Daoy (cell line): ENCODE data around the gene MMP12. TPM values are rescaled to one million over a fixed set of nuclear protein-coding genes. Genes with fewer than 3 reads are reported as not detected.
A peak's percentile ranks its signal among the peaks of the same experiment; 100 is the strongest.
"Not testable (repeated sequence)": the region's sequence is repeated elsewhere in the genome, so short reads cannot be mapped to it uniquely, and the experiment has no call there.

Source experiments
- DNase-seq: peaks from one replicate; pipeline ENCODE4 v3.0.0-alpha.2; 2015; ENCODE audit warnings: low read depth
- total RNA-seq: library from RNA; depleted of rRNA; stranded (reverse); fragments of >200 nt; shearing (Covaris generic); gene quantifications from 2 replicates; pipeline ENCODE4 v1.2.3, GENCODE V29; 2014; rRNA removed

MMP12 gene
- total RNA-seq, result 0.24 and 1.3 TPM in 2 replicates

- DNase-seq, result no peak
Observed at GRCh38 chr11:102874852-102875251, at the start of gene MMP12. Gene MMP12 (minus strand): TSS chr11:102874982. CDS start chr11:102874937, 45 bp downstream.

DNA sequence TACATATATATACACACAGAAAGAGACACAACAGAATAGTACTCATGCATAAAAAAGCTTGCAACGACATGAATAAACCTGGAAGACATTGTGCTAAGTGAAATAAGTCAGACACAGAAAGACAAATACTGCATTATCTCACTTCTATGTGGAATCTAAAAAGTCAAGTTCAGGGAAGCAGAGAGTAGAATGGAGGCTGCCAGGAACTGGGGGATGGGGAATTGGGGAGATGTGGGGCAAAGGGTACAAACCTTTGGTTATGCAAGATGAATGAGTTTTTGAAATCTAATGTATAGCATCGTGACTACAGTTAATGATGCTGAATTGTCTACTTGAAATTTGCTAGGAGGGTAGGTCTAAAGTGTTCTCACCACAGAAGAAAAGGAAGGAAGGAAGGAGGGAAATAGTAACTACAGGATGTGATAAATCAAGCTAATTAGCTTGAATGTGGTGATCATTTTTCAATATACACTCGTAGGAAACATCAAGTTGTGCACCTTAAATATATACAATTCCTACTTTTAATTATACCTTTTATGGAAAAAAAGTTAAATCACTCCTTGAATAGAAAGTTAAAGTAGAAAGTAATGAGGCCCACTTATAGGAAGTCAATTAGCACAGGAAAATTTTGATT lies 46.9 kb upstream of the MMP12 start:
- DNase-seq, result no peak

GRCh38 chr11:102920118-102920684 lies 45.4 kb upstream of the MMP12 start:
- no peak for DNase-seq

DNA sequence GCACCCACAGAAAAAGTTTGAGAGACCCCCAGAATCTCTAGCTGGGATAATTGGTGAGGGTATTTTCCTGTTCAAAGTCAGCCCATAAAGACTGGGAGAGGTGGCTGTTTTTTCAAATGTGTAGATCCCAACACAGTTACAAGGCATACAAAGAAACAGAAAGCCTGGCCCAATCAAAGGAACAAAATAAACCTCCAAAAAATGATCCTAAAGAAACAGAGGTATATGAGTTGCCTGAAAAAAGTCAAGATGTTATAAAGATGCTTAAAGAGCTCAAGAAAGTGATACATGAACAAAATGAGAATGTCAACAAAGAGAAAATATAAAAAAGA lies 40.2 kb upstream of the MMP12 start:
- DNase-seq, result no peak

DNA sequence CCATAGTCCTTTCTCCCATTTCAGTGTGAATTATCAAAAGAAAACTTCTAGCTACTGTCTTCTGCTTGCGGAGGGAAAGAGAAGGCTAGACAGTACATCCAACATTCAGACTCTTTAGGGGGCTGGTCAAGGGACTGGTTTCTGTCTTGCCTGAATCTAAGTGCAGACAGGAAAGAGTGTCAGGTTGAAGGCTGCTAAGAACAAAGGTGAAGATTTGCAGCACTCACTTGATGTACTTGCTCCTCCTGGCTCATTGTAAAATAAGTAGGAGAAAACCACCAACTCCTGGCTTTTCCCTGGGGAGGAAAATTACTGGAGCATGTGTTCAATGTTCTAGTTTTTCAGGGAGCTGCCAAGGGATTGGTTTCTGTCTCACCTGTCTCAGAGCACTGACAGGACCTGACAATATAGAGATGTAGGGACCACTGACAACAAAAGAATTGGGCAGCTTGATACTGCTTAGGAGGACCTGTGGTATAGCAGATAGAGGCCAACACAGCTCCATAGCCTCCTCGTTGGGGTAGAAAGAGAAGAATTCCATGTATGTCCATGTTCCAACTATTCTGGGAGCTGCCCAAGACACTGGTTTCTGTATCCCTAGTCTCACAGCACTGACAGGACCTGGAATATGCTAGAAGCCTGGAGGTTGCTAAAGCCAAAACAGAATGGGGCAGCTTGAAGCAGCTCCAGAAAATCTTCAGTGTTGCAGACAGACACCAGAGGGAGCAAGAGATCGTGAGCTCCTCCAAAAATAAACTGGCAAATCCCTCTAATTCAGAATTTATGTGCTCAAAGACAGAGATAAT lies 39.7 kb upstream of the MMP12 start:
- DNase-seq, result peak; percentile 16

DNA sequence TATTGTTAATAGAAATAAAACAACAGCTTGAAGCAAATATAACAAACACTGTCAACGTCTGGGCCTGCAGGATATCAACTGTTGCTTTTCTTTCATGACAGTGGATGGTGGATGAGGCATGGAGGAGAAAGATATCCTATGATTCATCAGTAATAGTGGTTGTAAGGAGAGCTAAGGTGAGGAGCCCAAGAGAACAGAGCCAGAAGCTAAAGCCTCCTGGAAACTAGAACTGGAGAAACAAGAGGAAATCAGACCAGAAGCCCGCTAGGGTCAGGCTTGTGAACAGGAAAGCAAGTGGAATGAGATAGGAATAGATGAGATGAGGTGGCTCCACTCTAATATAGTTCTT lies 37.7 kb upstream of the MMP12 start:
- no peak for DNase-seq

DNA sequence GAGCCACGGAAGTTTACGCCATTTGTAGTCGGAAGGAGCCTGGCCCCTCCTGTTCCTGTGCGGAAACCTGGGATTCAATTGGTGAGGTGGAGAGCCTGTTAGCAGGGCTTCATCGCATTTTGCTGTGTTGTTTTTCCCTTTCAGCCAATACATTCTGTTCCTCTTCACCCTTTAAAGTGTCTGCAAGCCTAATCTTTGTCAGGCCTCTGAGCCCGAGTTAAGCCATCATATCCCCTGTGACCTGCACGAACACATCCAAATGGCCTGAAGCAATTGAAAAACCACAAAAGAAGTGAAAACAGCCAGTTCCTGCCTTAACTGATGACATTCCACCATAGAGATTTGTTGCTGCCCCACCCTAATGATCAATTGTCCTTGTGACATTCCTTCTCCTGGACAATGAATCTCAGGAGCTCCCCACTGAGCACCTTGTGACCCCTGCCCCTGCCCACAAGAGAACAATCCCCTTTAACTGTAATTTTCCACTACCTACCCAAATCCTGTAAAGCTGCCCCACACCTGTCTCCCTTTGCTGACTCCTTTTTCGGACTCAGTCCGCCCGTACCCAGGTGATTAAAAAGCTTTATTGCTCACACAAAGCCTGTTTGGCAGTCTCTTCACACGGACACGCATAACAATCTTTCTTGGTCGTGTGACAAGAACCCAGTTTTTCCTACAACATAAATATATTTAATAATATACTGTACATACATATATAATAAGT lies 37.1 kb upstream of the MMP12 start:
- DNase-seq, result no peak

- peak; percentile 10 for DNase-seq
Observed at GRCh38 chr11:102905848-102906247, 31.1 kb upstream of the MMP12 start.

GRCh38 chr11:102903895-102904294 lies 29.1 kb upstream of the MMP12 start:
- not testable (repeated sequence) for DNase-seq

- DNase-seq, result no peak
Observed at GRCh38 chr11:102900346-102900745, 25.6 kb upstream of the MMP12 start.

DNA sequence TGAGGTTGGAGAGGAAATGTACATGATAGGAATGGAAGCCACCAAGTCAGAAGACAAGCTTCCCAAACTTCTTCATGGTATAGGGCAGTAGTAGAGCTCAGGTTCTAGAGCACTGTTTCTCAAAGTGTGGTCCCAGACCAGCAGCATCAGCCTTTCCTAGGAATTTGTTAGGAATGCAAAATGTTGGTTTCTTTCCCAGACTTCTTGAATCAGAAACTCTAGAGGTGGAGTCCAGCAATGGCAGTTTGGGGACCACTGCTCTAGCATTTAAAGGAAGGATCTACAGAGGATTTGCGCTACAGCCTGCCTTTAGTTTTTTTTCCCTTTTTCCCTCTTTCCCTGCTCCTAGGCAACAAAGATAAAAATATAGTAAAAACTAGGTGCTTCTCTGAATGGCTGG lies 17.0 kb upstream of the MMP12 start:
- DNase-seq, result no peak

DNA sequence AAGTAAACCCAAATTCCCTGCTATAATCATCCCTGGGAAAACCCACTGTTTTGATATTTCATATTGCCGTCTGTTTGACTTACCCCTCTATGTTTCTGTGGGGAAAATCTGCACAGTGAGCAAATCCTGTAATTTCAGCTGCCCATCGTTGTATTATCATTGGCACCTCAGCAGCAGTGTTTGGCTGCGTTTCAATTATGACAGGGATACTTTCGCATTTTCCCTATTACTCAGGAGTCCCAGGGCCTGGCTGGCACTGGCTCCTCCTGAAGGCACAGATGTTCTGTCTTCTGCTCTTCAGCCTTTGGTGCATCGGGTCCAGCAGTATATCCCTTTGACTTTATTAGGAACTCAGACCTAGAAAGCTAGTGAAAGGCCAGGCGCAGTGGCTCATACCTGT lies 12.2 kb upstream of the MMP12 start:
- peak; percentile 72 for DNase-seq

- no peak for DNase-seq
Observed at GRCh38 chr11:102883141-102883540, 8.4 kb upstream of the MMP12 start.

- peak; percentile 4 for DNase-seq
Observed at GRCh38 chr11:102882389-102883024, 7.7 kb upstream of the MMP12 start.

DNA sequence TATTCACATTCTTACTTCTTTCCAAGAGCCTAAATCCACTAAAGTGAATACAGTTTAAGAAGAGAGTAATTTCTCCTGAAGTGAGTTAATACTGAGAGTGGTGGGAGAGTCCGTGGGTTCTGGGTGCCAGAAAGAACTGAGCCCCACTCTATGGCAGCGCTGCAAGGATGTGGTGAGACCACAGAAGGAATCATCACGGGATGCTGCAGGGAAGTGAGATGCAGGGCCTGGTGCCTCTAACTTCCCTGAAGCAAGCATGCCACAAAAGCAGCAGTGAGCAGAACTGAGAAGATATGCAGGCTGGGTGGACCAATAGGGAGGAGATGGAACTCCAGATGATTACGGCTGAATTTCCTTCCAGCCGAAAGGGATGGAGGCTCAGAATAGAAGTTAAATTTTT lies 5.0 kb upstream of the MMP12 start:
- DNase-seq, result no peak

DNA sequence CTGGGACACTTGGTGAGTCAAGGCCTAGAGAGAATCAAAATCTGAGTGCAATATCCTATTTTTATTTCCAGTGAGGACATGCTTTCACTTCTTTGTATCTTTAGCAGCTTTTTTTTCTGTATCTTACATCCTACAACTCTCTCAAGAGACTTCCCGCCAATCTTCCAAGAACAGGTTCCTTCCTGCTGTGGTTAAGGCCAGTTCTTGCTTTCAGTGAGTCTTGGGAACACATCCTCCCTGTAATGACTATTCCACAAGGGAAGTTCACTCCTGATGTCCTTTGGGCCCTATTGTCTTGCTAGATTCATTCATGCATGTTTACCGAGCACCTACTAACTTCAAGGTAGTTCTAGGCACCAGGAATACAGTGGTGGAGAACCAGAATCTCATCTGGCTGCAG lies 3.8 kb upstream of the MMP12 start:
- no peak for DNase-seq

- DNase-seq, result not testable (repeated sequence)
Observed at GRCh38 chr11:102869354-102869964, 5.3 kb downstream of the MMP12 start.

DNA sequence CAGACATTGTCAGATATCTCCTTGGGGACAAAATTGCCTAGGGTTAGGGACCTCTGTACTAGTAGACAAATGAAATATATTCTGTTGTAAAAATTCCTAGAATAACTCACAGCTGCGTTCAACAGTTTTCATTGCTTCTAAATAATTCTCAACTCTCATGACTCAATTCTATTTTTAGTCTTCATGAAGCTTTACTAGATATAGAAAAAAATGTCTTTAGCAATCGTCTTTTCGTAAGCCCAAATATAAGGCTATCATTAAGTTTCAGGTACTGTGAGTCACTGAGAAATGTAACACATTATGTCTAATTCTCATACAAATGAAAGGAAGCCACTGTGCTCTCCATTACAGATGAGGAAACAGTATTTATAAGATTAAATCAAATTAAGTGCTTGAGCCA lies 6.4 kb downstream of the MMP12 start:
- no peak for DNase-seq

- DNase-seq, result no peak
Observed at GRCh38 chr11:102864724-102865123, 10.1 kb downstream of the MMP12 start.

- no peak for DNase-seq
Observed at GRCh38 chr11:102853956-102854355, 20.8 kb downstream of the MMP12 start.

- no peak for DNase-seq
Observed at GRCh38 chr11:102853055-102853454, 21.7 kb downstream of the MMP12 start.
